NCI-H2196 (cell line): ENCODE results near the gene COMT.
A peak's percentile ranks its signal among the peaks of the same experiment; 100 is the strongest.

Source experiments
- DNase-seq: peaks from one replicate; lab custom pipeline; 2025; ENCODE audit not compliant: unreplicated experiment; lab: John Stamatoyannopoulos, UW

Gene COMT

DNA sequence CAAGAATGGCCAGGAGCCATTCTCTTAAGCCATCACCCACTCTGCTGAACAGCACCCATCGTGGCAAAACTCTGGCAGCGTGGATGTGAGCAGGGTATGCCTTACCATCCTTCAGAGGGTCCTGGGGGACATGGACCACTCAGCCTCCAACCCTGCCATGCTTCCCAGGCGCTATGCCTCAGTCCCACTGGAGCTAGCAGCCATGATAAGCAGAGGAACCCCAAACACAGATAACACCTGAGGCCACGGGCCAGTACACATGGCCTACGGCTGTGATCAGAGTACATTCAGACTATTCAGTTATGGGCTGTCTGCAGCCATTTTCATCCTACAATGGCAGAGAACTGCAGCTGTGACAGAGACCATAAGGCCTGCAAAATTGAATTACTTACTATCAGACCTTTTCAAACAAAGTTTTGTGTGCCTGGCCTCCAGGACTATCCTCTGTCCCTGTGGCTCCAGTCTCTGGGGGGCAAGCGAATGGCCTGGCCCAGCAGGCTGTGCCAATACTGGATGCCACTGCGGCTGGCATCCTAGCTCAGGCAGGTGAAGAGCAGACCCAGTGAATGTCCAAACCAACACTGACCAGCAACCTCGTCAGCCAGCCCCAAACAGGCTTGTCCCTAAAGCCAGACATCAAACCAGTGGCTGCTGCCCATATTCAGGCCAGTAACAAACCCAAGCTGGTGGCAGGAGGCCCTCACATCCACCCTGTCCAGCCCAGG lies 68.2 kb downstream of the COMT start:
- DNase-seq, result no peak

DNA sequence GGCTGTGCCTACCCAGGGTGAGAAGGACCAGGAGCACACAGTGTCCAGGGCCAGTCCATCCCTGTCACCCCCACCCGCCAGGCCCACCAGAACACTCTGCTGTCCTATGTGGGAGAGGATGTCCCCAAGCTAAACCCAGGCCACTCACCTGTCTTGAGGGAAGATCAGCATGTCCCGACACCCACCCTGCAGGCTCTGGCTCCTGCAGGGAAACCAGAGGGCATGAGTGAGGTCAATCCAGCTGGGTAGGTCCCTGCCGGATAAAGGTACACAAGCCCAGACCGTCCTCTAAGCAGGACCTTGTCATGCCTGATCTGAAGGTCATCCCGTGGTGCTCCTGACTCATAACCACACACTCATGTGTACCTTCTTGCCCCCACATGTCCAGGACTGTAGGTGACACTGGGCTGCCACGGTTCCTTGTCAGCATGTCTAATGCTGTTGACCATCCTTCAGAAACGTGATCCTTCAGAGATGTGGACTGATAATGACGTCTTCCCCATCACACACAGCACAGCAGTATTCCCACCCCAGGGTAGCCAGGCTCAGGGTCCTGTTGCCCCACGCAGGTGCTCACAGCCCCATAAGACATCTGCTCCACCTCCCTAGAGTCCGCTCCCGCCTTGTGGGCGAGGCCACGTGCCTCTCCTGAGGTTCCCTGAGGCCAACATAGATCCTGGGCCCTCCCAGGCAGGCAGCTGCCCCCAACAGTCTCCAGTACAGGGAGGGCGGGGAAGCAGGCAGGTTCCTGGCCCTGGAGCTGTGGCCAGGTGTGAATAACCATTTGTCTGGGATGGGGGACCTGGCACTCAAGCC lies 68.9 kb downstream of the COMT start:
- DNase-seq, result no peak

DNA sequence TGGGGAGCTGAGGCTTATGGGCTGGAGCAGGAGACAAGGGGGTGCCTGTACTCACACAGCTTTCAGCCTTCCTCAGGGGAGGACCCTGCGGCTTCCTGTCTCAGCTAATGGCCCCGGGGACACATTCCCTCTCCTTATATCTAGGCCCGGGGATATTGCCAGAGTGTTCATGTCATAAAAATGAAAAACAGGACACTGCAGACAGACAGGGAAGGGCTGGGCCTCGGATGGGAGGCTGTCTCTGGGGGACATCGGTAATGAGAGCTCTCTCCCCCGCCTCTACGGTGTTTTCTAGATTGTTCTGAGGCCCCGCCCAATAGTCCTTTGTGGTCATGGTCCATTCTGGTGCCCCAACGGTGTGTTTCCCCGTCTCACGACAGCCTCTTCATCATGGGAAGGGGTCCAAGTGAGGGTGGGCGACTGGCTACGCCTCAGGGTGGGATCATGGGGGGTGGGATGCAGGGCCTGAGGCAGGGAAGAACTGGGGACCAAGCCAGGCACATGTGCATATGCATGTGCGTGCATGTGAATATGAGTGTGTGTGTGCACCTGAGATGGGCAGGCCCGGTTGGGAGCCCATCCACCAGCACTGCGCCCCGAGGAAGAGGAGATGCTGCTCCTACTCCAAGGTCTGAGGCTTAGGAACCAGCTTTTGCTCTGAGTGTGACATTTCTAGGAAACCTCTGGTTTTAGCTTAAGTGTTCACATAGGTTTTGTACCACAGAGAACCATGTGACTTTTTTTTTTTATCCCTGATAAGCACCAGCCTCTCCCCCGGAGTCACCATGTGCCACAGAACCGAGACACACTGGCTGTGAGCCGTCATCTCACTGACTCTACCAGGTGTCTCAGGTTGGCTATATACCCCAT lies 69.8 kb downstream of the COMT start:
- no peak for DNase-seq

DNA sequence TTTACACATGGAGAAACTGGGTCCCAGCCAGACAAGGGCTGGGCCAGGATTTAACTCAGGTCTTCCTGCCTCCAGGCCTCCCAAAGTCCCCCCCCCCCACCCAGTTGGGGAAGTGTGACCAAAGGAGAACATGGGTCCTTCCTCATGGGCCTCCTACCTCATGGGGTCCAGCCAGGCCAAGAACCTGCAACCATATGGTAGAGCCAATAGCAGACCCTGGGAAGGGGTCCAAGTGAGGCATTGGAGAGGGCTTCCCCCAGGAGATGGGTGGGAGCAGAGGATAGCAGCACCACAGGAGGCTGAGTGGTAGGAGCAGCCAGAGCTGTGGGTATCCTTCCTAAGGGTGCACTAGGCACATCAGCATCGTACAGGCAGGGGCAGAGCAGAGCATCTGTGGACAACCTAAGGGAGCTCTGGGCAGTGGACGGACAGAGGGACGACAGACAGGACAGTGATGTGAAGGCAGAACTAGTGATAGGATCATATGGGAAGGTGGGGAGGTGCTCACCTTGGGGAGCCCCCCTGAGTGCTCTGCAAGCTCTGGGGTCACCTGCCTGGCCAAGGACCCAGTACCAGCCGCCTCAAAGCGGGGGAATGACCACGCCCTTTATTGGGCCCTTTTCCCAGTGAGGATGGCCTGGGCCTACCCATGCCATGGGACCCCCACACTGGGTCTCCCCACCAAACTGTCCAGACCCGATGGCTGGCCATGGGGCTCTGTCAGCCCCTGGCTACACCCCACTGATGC lies 70.6 kb downstream of the COMT start:
- no peak for DNase-seq

DNA sequence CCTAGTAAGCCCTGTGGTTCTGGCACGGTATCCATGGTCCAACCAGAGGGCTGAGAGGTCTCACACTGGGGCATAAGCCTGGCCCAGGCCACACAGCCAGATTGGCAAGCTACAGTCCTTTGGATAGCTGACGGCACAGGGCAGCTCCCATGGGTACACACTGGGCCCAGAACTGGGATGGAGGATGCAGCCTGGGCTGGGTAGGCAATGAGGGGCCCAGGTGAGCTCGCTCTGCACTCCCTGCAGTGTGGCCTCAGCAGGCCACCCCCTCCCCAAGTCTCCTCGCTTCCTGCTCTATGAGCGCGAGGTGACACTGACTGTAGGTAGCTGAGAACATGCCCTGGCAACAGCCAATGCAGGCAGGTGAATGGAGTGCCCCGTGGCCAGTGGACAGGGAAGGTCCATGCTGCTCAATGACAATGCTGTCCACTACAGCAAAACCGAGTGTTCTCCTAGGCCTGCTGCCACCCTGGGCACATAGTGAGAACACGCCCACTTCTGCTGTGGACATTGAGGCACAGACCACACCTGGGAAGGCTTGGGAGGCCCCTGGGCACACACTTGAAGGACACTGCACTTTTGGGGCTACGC lies 71.3 kb downstream of the COMT start:
- DNase-seq, result no peak

DNA sequence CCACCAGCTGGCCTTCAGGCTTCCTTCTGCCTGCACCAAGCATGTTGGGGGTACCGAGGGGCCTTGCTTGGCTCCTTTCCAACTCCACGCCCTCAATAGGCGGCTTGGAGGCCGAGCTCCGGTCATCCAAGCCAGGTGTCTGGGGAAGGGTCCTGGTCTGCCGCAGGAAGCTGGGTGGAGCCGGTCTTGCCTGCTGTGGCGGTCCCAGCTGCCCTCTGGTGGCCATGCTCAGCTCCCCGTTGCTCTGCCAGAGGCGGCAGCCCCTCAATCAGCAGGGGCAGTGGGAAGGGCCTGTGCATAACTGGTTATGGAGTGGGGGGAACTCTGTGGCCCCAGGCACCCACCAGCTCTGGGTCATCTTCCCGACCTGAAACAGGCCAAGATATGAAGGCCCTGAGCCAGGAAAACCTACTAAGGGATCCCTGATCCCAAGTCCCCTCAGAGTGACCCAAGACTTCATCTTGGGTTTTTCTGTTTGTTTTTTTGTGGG lies 71.9 kb downstream of the COMT start:
- no peak for DNase-seq

DNA sequence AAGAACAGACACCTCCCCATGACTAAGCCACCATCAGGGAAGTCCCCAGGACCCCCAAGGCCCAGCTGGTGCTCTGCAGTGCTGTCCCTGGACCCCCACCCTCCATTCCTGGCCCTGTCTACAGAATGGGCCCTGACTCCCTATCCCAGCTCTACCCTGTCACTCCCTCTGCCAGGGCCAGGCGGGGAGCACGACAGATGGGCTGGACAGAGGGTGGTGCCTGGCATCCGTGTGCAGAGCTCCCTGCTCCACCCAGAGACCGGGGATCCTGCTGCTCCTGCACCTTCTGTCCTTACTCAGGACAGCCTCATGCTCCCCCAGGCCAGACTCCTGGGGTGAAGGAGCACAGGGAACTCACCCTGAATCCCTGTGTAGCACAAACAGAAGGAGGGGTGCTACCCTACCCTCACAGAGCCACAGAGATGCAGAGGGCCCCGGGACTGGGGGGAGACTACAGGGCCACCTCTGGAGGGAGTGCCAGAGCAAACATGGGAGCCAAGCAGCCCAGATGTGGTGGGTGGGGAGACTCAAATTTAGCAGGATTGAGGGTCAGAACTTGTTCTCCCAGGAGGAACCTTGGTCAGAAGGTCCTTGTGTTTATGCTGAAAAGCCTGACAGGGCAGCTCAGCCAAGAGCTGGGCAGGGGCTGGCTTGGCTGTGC lies 73.1 kb downstream of the COMT start:
- no peak for DNase-seq

DNA sequence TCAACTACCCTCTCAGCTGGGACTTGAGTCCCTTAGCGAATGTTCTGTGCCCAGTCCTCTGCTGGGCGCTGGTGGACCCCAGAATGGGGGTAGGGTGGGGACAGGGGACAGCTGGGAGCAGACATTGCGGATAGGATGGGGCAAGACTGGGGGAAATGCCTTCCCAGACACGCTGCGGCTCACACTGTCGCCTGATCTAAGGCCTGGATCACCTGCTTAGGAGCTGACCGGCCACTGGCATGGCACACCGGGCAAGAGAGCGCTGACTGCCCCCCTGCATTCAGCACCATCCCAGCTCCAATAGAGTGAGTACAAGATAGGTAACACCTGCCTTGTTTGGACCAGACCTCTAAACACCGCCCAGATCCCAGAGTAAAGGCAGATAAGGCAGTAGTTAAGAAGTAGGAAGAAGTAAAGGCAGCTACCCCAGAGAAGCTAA lies 73.6 kb downstream of the COMT start:
- no peak for DNase-seq

DNA sequence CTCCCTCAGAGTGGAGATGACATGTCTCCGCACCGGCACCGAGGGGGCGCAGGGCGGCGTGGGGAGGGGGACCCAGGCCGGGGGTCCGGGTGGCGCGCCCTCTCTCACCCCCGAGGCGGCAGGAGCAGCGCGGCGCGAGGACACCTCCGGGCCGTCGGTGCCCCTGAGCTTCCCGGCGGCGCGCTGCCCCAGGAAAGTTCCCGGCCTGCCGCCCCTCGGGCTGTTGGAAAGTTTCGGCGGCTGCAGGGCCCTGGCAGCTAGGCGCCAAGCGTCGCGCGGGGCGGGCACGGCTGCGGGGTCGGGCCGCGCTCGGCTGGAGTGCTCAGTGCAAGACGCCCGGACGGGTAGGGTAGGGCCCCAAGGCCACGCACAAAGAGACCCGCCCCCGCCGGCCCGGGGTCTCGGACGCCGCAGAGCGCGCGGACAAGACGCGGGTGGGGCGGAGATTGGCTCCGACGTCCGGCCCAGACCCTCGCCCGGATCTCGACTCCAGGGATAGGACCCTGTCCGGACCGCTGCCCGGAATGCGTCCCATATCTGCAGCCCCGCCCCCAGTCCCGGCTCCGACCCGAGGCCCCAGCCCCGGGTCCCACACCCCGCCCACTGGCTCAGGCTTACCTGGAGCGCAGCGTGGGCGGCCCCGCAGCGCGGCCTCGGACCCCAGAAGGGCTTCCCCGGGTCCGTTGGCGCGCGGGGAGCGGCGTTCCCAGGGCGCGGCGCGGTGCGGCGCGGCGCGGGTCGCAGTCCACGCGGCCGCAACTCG lies 74.6 kb downstream of the COMT start:
- DNase-seq, result no peak

DNA sequence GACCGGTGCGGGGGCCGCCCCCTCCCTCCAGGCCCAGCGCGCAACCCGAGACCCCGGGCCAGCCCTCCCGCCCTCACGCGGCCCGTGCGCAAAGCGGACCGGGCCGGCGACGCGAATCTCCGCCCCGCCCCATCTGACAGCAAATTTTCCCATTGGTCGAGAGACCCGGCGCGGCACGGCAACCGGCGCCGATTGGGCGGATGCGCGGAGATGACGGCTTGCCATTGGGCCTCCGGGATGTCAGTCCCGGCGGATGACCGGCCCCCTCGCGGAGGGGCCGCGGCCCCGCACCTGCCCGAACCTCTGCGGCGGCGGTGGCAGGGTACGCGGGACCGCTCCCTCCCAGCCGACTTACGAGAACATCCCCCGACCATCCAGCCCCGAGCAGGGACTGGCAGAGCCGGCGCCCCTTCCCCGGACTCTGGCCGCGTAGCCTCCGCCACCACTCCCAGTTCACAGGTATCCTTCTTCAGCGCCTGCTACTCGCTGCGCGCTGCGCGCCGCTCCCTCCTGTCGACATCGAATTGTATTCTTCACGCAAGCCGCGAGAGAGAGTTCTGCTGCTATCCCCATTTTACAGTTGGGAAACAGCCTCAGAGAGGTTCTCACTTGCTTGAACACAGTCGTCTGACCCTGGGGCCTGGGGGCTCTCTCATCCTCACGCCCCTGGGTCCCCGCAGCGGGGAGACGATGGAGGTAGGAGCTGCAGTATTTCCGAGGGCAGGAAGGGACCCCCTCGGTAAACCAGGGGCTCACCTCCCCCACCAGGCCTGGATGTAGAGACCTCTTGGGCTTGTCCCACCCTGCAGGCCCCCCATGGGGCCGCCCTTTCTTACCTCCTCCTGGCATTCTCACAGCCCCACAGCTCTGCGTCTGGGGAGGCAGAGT lies 75.4 kb downstream of the COMT start, which contains the start of gene ARVCF:
Gene ARVCF, minus strand, starts transcription at position 90 of the 888 bp plus-strand sequence. CDS start 26,029 bp downstream, outside the sequence.
- DNase-seq, result peak; percentile 77

DNA sequence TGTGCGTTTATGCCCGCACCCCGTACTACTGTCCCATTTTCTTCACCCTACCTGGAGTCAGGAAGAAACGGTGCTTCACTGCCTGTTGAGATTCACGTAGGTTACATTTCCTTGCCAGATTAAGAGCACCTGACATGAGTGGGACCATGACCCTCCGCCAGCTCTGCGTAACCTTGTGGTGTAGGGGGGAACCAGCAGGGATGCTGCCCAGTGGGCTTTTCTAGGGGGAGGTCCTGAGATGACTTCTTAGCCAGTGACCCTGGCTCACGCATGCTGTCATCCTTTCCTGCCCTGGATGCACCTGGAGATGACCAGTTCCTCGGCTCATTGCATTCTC lies 76.0 kb downstream of the COMT start:
- no peak for DNase-seq

DNA sequence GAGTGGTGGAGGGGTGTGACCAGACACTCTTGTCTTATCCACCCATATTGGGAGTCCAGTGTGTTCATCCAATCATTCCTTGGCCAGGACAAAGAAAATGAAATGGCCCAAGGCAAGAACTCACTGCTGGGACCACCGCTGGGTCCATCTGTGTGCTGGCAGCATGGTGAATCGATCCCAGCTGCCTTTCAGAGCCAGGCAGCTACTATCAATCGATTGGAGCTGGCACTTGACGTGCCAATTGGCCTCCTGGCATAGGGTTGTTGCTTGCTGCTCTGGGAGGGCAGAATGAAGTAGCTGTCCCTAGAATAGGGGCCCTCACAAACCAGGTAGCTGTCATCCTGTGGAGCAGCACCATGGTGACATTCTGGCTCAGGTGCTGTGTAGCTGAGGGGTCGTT lies 76.4 kb downstream of the COMT start:
- DNase-seq, result no peak
